WTC11 (cell line): ENCODE measurements around the gene HDAC7. TPM values are rescaled to one million over a fixed set of nuclear protein-coding genes. Genes with fewer than 3 reads are reported as not detected.

Experiments used
- ATAC-seq: fragments of 200-7000 bp; cut with Tn5 transposase; 2 replicates; pipeline ENCODE4 v1.10.0; 2021; ENCODE audit warnings: mild to moderate bottlenecking, moderate library complexity
- CTCF ChIA-PET: fragments of 300-600 bp; sonication (Branson Sonifier 250); formaldehyde crosslinking; loops from one replicate; lab custom pipeline; 2021; ENCODE audit warnings: antibody characterized with exemption; lab: Charles Lee
- POLR2A ChIA-PET: fragments of 350-600 bp; sonication (Branson Sonifier 250); formaldehyde crosslinking; loops from one replicate; lab custom pipeline; 2021; ENCODE audit warnings: antibody characterized with exemption; lab: Charles Lee
- DNase-seq: peaks from one replicate; pipeline ENCODE4 v3.0.0; 2021; ENCODE audit warnings: low spot score
- H3K27ac Mint-ChIP-seq: 2 replicates; pipeline ENCODE4 v1.8.0; 2021; ENCODE audit warnings: mixed read lengths
- H3K27me3 Mint-ChIP-seq: 2 replicates; pipeline ENCODE4 v1.8.0; 2021; ENCODE audit warnings: low read depth, mild to moderate bottlenecking, moderate library complexity, mixed read lengths
- H3K36me3 Mint-ChIP-seq: 2 replicates; pipeline ENCODE4 v1.8.0; 2021; ENCODE audit warnings: mixed read lengths
- H3K4me1 Mint-ChIP-seq: 2 replicates; pipeline ENCODE4 v1.8.0; 2022; ENCODE audit warnings: mixed read lengths
- H3K4me3 Mint-ChIP-seq: 2 replicates; pipeline ENCODE4 v1.8.0; 2021; ENCODE audit warnings: mild to moderate bottlenecking, moderate library complexity, mixed read lengths
- H3K9me3 Mint-ChIP-seq: 2 replicates; pipeline ENCODE4 v1.8.0; 2021; ENCODE audit warnings: mixed read lengths
- AFF4 ChIP-seq: sonication (generic); formaldehyde crosslinking; IDR thresholded peaks from 2 replicates; pipeline ENCODE4 v1.8.1; 2023; ENCODE audit warnings: mild to moderate bottlenecking, missing genetic modification reagents, borderline replicate concordance
- ATF3 ChIP-seq: sonication (generic); formaldehyde crosslinking; conservative IDR thresholded peaks from 2 replicates; pipeline ENCODE4 v1.8.1; 2022; ENCODE audit warnings: mild to moderate bottlenecking, missing genetic modification reagents
- CBFB ChIP-seq: sonication (generic); formaldehyde crosslinking; IDR thresholded peaks from 2 replicates; pipeline ENCODE4 v1.8.1; 2022; ENCODE audit warnings: mild to moderate bottlenecking, low read depth, missing genetic modification reagents
- ESRRA ChIP-seq: sonication (generic); formaldehyde crosslinking; IDR thresholded peaks from 2 replicates; pipeline ENCODE4 v1.8.1; 2022; ENCODE audit warnings: mild to moderate bottlenecking, missing genetic modification reagents, borderline replicate concordance
- FOXJ3 ChIP-seq: sonication (generic); formaldehyde crosslinking; IDR thresholded peaks from 2 replicates; pipeline ENCODE4 v1.9.0; 2021; ENCODE audit warnings: missing genetic modification reagents, mild to moderate bottlenecking, borderline replicate concordance
- MYBL2 ChIP-seq: sonication (generic); formaldehyde crosslinking; IDR thresholded peaks from 2 replicates; pipeline ENCODE4 v1.8.1; 2023; ENCODE audit warnings: mild to moderate bottlenecking, moderate library complexity, missing genetic modification reagents
- NFATC4 ChIP-seq: fragments of 250-450 bp; sonication (Bioruptor Pico); IDR thresholded peaks from 2 replicates; pipeline ENCODE4 v1.9.0; 2021; ENCODE audit warnings: mild to moderate bottlenecking
- SOX15 ChIP-seq: fragments of 250-450 bp; sonication (Bioruptor Pico); IDR thresholded peaks from 2 replicates; pipeline ENCODE4 v1.9.0; 2021; ENCODE audit warnings: mild to moderate bottlenecking
- TEAD1 ChIP-seq: sonication (generic); formaldehyde crosslinking; IDR thresholded peaks from 2 replicates; pipeline ENCODE4 v1.8.0; 2022; ENCODE audit warnings: mild to moderate bottlenecking, missing genetic modification reagents
- ZBTB21 ChIP-seq: sonication (generic); formaldehyde crosslinking; IDR thresholded peaks from 2 replicates; pipeline ENCODE4 v1.8.1; 2023; ENCODE audit warnings: mild to moderate bottlenecking, missing genetic modification reagents, borderline replicate concordance
- total RNA-seq: library from RNA; stranded (reverse); gene quantifications from 3 replicates; pipeline ENCODE4 v1.2.3, GENCODE V29; 2021
- TF ChIP-seq, protein P1 (sequence below): sonication (generic); formaldehyde crosslinking; IDR thresholded peaks from 2 replicates; pipeline ENCODE4 v1.8.1; 2023; ENCODE audit warnings: mild to moderate bottlenecking, missing genetic modification reagents, moderate library complexity
- TF ChIP-seq, protein P2 (sequence below): fragments of 250-450 bp; sonication (Bioruptor Pico); IDR thresholded peaks from 2 replicates; pipeline ENCODE4 v1.9.0; 2021; ENCODE audit warnings: mild to moderate bottlenecking
- TF ChIP-seq, protein P3 (sequence below): sonication (generic); formaldehyde crosslinking; IDR thresholded peaks from 2 replicates; pipeline ENCODE4 v1.8.0; 2022; ENCODE audit warnings: missing genetic modification reagents
- TF ChIP-seq, protein P4 (sequence below): fragments of 200-600 bp; IDR thresholded peaks from 2 replicates; pipeline ENCODE4 v1.8.0; 2022; ENCODE audit warnings: antibody characterized with exemption
- TF ChIP-seq, protein P5 (sequence below): sonication (generic); formaldehyde crosslinking; IDR thresholded peaks from 2 replicates; pipeline ENCODE4 v1.8.0; 2023; ENCODE audit warnings: missing genetic modification reagents, mild to moderate bottlenecking, borderline replicate concordance

The HDAC7 gene
- total RNA-seq, 1 experiment from 2014 or later, result 111 TPM

GRCh38 chr12:47868041-47868440 lies 48.3 kb upstream of the HDAC7 start:
- H3K4me3 Mint-ChIP-seq, result no peak overlapping the region
- H3K4me1 Mint-ChIP-seq, result no peaks in the 10 kb centered on the region
- ATAC-seq, result no peak
- DNase-seq, result no peak
- ChIA-PET CTCF (interaction anchor here (0.5 to 4.1 kb wide), 6 partner anchors 25 to 82 kb away, joined by 3 to 34 read pairs (median 7); partner anchors contain the start of gene VDR), POLR2A (no interaction called here)
- H3K27ac Mint-ChIP-seq, result no peak overlapping the region
- H3K27me3 Mint-ChIP-seq, result peaks cover 3% of the 10 kb centered on the region; the same call in 1 of the 2 replicates
- TF ChIP-seq, protein P1, sequence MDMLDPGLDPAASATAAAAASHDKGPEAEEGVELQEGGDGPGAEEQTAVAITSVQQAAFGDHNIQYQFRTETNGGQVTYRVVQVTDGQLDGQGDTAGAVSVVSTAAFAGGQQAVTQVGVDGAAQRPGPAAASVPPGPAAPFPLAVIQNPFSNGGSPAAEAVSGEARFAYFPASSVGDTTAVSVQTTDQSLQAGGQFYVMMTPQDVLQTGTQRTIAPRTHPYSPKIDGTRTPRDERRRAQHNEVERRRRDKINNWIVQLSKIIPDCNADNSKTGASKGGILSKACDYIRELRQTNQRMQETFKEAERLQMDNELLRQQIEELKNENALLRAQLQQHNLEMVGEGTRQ (CRISPR knock-in tag), result no peak
- TF ChIP-seq, protein P2, sequence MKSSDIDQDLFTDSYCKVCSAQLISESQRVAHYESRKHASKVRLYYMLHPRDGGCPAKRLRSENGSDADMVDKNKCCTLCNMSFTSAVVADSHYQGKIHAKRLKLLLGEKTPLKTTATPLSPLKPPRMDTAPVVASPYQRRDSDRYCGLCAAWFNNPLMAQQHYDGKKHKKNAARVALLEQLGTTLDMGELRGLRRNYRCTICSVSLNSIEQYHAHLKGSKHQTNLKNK (CRISPR knock-in tag), result no peak
- no peak for TF ChIP-seq ESRRA (CRISPR knock-in tag)
- no peak for TF ChIP-seq SOX15 (CRISPR knock-in tag)
- TF ChIP-seq FOXJ3 (CRISPR knock-in tag), result no peak
- no peak for TF ChIP-seq TEAD1 (CRISPR knock-in tag)
- no peak for TF ChIP-seq NFATC4 (CRISPR knock-in tag)
- TF ChIP-seq ZBTB21, result no peak
- no peak for TF ChIP-seq CBFB (CRISPR knock-in tag)
- no peak for TF ChIP-seq MYBL2 (CRISPR knock-in tag)
- TF ChIP-seq, protein P3, sequence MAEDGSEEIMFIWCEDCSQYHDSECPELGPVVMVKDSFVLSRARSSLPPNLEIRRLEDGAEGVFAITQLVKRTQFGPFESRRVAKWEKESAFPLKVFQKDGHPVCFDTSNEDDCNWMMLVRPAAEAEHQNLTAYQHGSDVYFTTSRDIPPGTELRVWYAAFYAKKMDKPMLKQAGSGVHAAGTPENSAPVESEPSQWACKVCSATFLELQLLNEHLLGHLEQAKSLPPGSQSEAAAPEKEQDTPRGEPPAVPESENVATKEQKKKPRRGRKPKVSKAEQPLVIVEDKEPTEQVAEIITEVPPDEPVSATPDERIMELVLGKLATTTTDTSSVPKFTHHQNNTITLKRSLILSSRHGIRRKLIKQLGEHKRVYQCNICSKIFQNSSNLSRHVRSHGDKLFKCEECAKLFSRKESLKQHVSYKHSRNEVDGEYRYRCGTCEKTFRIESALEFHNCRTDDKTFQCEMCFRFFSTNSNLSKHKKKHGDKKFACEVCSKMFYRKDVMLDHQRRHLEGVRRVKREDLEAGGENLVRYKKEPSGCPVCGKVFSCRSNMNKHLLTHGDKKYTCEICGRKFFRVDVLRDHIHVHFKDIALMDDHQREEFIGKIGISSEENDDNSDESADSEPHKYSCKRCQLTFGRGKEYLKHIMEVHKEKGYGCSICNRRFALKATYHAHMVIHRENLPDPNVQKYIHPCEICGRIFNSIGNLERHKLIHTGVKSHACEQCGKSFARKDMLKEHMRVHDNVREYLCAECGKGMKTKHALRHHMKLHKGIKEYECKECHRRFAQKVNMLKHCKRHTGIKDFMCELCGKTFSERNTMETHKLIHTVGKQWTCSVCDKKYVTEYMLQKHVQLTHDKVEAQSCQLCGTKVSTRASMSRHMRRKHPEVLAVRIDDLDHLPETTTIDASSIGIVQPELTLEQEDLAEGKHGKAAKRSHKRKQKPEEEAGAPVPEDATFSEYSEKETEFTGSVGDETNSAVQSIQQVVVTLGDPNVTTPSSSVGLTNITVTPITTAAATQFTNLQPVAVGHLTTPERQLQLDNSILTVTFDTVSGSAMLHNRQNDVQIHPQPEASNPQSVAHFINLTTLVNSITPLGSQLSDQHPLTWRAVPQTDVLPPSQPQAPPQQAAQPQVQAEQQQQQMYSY (CRISPR knock-in tag), result no peak
- TF ChIP-seq ATF3, result no peak
- TF ChIP-seq, protein P4, sequence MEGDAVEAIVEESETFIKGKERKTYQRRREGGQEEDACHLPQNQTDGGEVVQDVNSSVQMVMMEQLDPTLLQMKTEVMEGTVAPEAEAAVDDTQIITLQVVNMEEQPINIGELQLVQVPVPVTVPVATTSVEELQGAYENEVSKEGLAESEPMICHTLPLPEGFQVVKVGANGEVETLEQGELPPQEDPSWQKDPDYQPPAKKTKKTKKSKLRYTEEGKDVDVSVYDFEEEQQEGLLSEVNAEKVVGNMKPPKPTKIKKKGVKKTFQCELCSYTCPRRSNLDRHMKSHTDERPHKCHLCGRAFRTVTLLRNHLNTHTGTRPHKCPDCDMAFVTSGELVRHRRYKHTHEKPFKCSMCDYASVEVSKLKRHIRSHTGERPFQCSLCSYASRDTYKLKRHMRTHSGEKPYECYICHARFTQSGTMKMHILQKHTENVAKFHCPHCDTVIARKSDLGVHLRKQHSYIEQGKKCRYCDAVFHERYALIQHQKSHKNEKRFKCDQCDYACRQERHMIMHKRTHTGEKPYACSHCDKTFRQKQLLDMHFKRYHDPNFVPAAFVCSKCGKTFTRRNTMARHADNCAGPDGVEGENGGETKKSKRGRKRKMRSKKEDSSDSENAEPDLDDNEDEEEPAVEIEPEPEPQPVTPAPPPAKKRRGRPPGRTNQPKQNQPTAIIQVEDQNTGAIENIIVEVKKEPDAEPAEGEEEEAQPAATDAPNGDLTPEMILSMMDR, result no peak
- no peak for TF ChIP-seq AFF4 (CRISPR knock-in tag)
- TF ChIP-seq, protein P5, sequence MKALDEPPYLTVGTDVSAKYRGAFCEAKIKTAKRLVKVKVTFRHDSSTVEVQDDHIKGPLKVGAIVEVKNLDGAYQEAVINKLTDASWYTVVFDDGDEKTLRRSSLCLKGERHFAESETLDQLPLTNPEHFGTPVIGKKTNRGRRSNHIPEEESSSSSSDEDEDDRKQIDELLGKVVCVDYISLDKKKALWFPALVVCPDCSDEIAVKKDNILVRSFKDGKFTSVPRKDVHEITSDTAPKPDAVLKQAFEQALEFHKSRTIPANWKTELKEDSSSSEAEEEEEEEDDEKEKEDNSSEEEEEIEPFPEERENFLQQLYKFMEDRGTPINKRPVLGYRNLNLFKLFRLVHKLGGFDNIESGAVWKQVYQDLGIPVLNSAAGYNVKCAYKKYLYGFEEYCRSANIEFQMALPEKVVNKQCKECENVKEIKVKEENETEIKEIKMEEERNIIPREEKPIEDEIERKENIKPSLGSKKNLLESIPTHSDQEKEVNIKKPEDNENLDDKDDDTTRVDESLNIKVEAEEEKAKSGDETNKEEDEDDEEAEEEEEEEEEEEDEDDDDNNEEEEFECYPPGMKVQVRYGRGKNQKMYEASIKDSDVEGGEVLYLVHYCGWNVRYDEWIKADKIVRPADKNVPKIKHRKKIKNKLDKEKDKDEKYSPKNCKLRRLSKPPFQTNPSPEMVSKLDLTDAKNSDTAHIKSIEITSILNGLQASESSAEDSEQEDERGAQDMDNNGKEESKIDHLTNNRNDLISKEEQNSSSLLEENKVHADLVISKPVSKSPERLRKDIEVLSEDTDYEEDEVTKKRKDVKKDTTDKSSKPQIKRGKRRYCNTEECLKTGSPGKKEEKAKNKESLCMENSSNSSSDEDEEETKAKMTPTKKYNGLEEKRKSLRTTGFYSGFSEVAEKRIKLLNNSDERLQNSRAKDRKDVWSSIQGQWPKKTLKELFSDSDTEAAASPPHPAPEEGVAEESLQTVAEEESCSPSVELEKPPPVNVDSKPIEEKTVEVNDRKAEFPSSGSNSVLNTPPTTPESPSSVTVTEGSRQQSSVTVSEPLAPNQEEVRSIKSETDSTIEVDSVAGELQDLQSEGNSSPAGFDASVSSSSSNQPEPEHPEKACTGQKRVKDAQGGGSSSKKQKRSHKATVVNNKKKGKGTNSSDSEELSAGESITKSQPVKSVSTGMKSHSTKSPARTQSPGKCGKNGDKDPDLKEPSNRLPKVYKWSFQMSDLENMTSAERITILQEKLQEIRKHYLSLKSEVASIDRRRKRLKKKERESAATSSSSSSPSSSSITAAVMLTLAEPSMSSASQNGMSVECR (CRISPR knock-in tag), result no peak
- H3K9me3 Mint-ChIP-seq, result no peaks in the 10 kb centered on the region
- H3K36me3 Mint-ChIP-seq, result no peaks in the 10 kb centered on the region
